ENCODE measurements around the gene TTC13. TPM values are rescaled to one million over a fixed set of nuclear protein-coding genes. Genes with fewer than 3 reads are reported as not detected.
A peak's percentile ranks its signal among the peaks of the same experiment; 100 is the strongest.

The TTC13 gene
- total RNA-seq, 1 donor from 2014 or later: 23.0 TPM

DNA sequence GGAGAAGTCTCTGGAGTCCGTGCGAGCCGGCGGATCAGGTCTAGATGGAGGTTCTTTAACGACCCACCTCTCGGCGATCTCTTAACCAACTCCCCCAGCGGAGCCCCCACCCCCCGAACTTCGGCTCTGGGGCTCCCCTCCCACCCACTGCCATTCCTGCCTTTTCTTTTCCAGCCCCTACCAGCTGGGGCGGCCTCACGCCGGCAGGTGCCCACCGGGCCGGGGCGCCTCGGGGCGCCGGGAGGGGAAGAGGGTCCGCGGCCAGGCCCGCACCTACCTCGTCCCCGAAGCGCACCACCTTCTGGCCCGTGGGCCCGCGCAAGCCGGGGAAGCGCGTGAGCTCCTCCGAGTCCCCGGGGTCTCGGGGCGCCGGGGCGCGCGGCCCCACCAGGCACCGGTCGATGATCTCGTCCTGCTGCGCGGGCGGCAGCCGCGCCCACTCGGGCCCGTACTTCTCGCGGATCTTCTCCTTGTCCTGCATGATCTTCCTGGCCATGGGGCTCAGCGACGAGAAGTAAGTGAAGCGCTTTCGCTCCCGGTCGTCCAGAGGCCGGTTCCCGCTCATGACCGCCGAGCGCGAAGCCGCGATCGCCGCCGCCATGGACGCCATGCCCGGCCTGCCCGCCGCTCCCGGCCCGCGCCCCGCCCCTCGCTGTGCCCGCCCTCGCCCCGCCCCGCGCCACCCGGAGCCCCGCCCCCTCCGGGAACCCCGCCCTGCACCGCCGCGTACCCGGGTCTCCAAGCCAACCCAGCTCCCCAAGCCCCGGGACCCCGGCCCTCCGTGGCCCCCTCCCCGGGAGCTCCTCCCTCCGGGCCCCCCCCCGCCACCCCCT lies 110.5 kb downstream of the TTC13 start, which contains the start of gene C1orf198:
TSS of gene C1orf198 (minus strand) at position 619 of the 833 bp plus-strand sequence. CDS start at position 610, 9 bp downstream.
- peaks cover 10% of the 10 kb centered on the region for H3F3A ChIP-seq (ENCODE audit: low read depth)
- Mint-ChIP-seq H3K36me3 (peaks cover 4% of the 10 kb centered on the region), H3K27me3 (ENCODE audit: insufficient read depth, low read depth) (no peaks in the 10 kb centered on the region), H3K4me1 (peaks cover 49% of the 10 kb centered on the region), H3K9me3 (no peaks in the 10 kb centered on the region), H3K4me3 (peak within 1 kb of the TSS; percentile 96), H3K27ac (peak within 1 kb of the TSS; percentile 98)
- H3K4me3 ChIP-seq: peak within 1 kb of the TSS; percentile 83
- H3K36me3 ChIP-seq: no peaks in the 10 kb centered on the region
- DNase-seq (ENCODE audit: low spot score): peak; percentile 87
- no peaks in the 10 kb centered on the region for H3K9me3 ChIP-seq (ENCODE audit: low read depth)
- H3K79me2 ChIP-seq (ENCODE audit: low read depth): peaks cover 50% of the 10 kb centered on the region
- H2AFZ ChIP-seq (replicated peaks): peak within 1 kb of the TSS; percentile 98
- peaks cover 27% of the 10 kb centered on the region for H4K20me1 ChIP-seq (ENCODE audit: low read depth)
- H3K27ac ChIP-seq: peak within 1 kb of the TSS; percentile 91
- peaks cover 40% of the 10 kb centered on the region for H3K4me1 ChIP-seq
- no peak for TF ChIP-seq EZH2phosphoT487 (IDR thresholded peaks at IDR 0.05)
- TF ChIP-seq EZH2 (IDR thresholded peaks at IDR 0.05): peak; percentile 32
- H3K9ac ChIP-seq: peak within 1 kb of the TSS; percentile 71
- H3K27me3 ChIP-seq: no peaks in the 10 kb centered on the region
- H3K4me2 ChIP-seq: peak within 1 kb of the TSS; percentile 98

DNA sequence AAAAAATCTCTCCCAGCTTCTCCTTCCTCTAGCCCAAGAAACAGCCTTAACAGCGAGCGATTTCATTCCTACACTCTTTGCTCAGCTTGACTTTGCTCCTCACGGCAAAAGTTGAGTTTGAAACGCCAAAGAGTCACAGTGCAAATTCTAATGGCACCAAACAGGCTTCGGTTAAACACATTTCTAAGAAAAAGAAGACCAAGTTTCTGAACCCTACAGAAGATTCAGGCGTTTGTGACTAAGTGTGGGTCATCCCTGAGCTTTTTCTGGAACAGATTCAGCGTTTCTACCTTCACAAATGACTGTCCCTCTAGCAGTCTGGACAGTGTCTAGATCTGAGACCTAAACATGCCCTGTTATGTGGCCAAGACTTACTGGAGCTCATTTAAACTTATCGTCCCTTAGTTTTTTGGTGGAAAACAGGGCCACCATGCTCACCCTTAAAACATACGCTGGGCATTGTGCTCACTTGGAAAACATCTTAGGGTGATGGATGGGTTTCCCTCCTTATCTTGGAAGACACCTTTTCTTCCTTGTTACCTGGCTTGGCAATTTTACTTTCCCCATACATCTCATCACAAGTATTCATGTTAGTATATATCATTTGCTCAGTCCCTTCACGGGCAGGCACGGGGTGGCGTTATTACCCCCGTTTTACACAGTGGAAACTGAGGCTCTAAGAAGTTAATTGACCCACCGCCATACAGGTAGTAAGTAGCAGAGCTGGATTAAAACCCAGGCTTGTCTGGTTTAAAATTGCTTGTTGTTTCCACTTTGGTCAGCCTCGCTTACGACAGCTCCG lies 111.4 kb downstream of the TTC13 start:
- Histone ChIP-seq H3F3A (ENCODE audit: low read depth) (peaks cover 10% of the 10 kb centered on the region), H3K4me2 (peak overlapping the region; percentile 98), H3K27ac (no peak overlapping the region), H4K20me1 (ENCODE audit: low read depth) (peaks cover 27% of the 10 kb centered on the region), H3K9me3 (ENCODE audit: low read depth) (no peaks in the 10 kb centered on the region), H2AFZ (replicated peaks) (peak overlapping the region; percentile 98), H3K9ac (peak overlapping the region; percentile 61), H3K79me2 (ENCODE audit: low read depth) (peaks cover 58% of the 10 kb centered on the region), H3K27me3 (no peaks in the 10 kb centered on the region), H3K36me3 (no peaks in the 10 kb centered on the region), H3K4me3 (peak overlapping the region; percentile 83), H3K4me1 (peaks cover 40% of the 10 kb centered on the region)
- TF ChIP-seq, protein P1, sequence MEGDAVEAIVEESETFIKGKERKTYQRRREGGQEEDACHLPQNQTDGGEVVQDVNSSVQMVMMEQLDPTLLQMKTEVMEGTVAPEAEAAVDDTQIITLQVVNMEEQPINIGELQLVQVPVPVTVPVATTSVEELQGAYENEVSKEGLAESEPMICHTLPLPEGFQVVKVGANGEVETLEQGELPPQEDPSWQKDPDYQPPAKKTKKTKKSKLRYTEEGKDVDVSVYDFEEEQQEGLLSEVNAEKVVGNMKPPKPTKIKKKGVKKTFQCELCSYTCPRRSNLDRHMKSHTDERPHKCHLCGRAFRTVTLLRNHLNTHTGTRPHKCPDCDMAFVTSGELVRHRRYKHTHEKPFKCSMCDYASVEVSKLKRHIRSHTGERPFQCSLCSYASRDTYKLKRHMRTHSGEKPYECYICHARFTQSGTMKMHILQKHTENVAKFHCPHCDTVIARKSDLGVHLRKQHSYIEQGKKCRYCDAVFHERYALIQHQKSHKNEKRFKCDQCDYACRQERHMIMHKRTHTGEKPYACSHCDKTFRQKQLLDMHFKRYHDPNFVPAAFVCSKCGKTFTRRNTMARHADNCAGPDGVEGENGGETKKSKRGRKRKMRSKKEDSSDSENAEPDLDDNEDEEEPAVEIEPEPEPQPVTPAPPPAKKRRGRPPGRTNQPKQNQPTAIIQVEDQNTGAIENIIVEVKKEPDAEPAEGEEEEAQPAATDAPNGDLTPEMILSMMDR (IDR thresholded peaks at IDR 0.05): no peak
- H3K4me3 Mint-ChIP-seq: peak overlapping the region; percentile 96
- H3K4me1 Mint-ChIP-seq: peaks cover 50% of the 10 kb centered on the region
- no peaks in the 10 kb centered on the region for H3K9me3 Mint-ChIP-seq
- peak overlapping the region; percentile 62 for H3K27ac Mint-ChIP-seq
- H3K36me3 Mint-ChIP-seq: peaks cover 10% of the 10 kb centered on the region
- H3K27me3 Mint-ChIP-seq (ENCODE audit: insufficient read depth, low read depth): no peaks in the 10 kb centered on the region
- no peak for DNase-seq (ENCODE audit: low spot score)

GRCh38 chr1:230866171-230867070 lies 112.2 kb downstream of the TTC13 start:
- Histone ChIP-seq H3K79me2 (ENCODE audit: low read depth) (peaks cover 67% of the 10 kb centered on the region), H4K20me1 (ENCODE audit: low read depth) (peaks cover 27% of the 10 kb centered on the region), H3K4me3 (peak overlapping the region; percentile 83), H3K27ac (no peak overlapping the region), H3K9me3 (ENCODE audit: low read depth) (no peaks in the 10 kb centered on the region), H3K4me1 (peaks cover 40% of the 10 kb centered on the region), H3K36me3 (no peaks in the 10 kb centered on the region), H3F3A (ENCODE audit: low read depth) (peaks cover 10% of the 10 kb centered on the region), H3K27me3 (no peaks in the 10 kb centered on the region), H3K9ac (no peak overlapping the region), H2AFZ (replicated peaks) (no peak overlapping the region), H3K4me2 (peak overlapping the region; percentile 98)
- peaks cover 16% of the 10 kb centered on the region for H3K36me3 Mint-ChIP-seq
- TF ChIP-seq EZH2 (IDR thresholded peaks at IDR 0.05) (no peak), EZH2phosphoT487 (IDR thresholded peaks at IDR 0.05) (no peak)
- TF ChIP-seq, protein P1 (IDR thresholded peaks at IDR 0.05): no peak
- peaks cover 3% of the 10 kb centered on the region for H3K27me3 Mint-ChIP-seq (ENCODE audit: insufficient read depth, low read depth)
- H3K4me3 Mint-ChIP-seq: peak overlapping the region; percentile 96
- H3K9me3 Mint-ChIP-seq: peaks cover 2% of the 10 kb centered on the region
- peaks cover 50% of the 10 kb centered on the region for H3K4me1 Mint-ChIP-seq
- peak overlapping the region; percentile 62 for H3K27ac Mint-ChIP-seq
- no peak for DNase-seq (ENCODE audit: low spot score)
